H9 (cell line): ENCODE results near the gene REEP1. TPM values are rescaled to one million over a fixed set of nuclear protein-coding genes. Genes with fewer than 3 reads are reported as not detected.
A peak's percentile ranks its signal among the peaks of the same experiment; 100 is the strongest.

Experiments used
- DNase-seq: peaks from one replicate; pipeline ENCODE4 v3.0.0-alpha.2; 2017
- H2AFZ ChIP-seq: one replicate; pipeline ENCODE4 v1.6.1; 2013; ENCODE audit warnings: mild to moderate bottlenecking, low read length, control low read depth, moderate library complexity
- H2AK5ac ChIP-seq: 2 replicates; pipeline ENCODE4 v1.6.1; 2013; ENCODE audit warnings: low read length, control low read depth, mixed read lengths; ENCODE audit not compliant: insufficient read length
- H2BK120ac ChIP-seq: one replicate; pipeline ENCODE4 v1.6.1; 2013; ENCODE audit warnings: low read depth, mild to moderate bottlenecking, low read length, control low read depth, inconsistent platforms; ENCODE audit not compliant: poor library complexity, severe bottlenecking
- H2BK12ac ChIP-seq: 2 replicates; pipeline ENCODE4 v1.6.1; 2013; ENCODE audit warnings: low read length, control low read depth, mixed read lengths, low read depth; ENCODE audit not compliant: insufficient read length
- H2BK15ac ChIP-seq: 2 replicates; pipeline ENCODE4 v1.6.1; 2013; ENCODE audit warnings: low read depth, low read length, control low read depth
- H2BK20ac ChIP-seq: one replicate; pipeline ENCODE4 v1.6.1; 2013; ENCODE audit warnings: low read depth, mild to moderate bottlenecking, low read length, control low read depth, inconsistent platforms; ENCODE audit not compliant: poor library complexity, severe bottlenecking
- H2BK5ac ChIP-seq: 2 replicates; pipeline ENCODE4 v1.6.1; 2013; ENCODE audit warnings: low read length, control low read depth, mixed read lengths; ENCODE audit not compliant: insufficient read length
- H3K14ac ChIP-seq: 2 replicates; pipeline ENCODE4 v1.6.1; 2013; ENCODE audit warnings: low read length, control low read depth; ENCODE audit not compliant: insufficient read depth
- H3K18ac ChIP-seq: 2 replicates; pipeline ENCODE4 v1.6.1; 2013; ENCODE audit warnings: low read depth, mild to moderate bottlenecking, mixed read lengths, low read length, control low read depth; ENCODE audit not compliant: insufficient read length
- H3K23ac ChIP-seq: 2 replicates; pipeline ENCODE4 v1.6.1; 2013; ENCODE audit warnings: low read length, control low read depth, mixed read lengths, low read depth; ENCODE audit not compliant: insufficient read length
- H3K23me2 ChIP-seq: 2 replicates; pipeline ENCODE4 v1.6.1; 2013; ENCODE audit warnings: low read depth, mild to moderate bottlenecking, mixed read lengths, low read length, control low read depth; ENCODE audit not compliant: insufficient read length, poor library complexity, severe bottlenecking
- H3K27ac ChIP-seq: 2 replicates; pipeline ENCODE4 v1.5.1; 2013; ENCODE audit warnings: low read length, control low read depth, mixed read lengths, low read depth; ENCODE audit not compliant: insufficient read length
- H3K27me3 ChIP-seq: 2 replicates; pipeline ENCODE4 v1.6.1; 2013; ENCODE audit warnings: low read length, control low read depth, inconsistent platforms; ENCODE audit not compliant: insufficient read depth
- H3K4ac ChIP-seq: 2 replicates; pipeline ENCODE4 v1.6.1; 2013; ENCODE audit warnings: low read depth, mild to moderate bottlenecking, control low read depth, inconsistent platforms, low read length, moderate library complexity
- H3K4me1 ChIP-seq: 2 replicates; pipeline ENCODE4 v1.6.1; 2013; ENCODE audit warnings: low read length, control low read depth, inconsistent platforms; ENCODE audit not compliant: insufficient read depth
- H3K4me2 ChIP-seq: 2 replicates; pipeline ENCODE4 v1.6.1; 2013; ENCODE audit warnings: low read length, control low read depth, mixed read lengths; ENCODE audit not compliant: insufficient read length, insufficient read depth
- H3K56ac ChIP-seq: 2 replicates; pipeline ENCODE4 v1.6.1; 2013; ENCODE audit warnings: low read depth, mild to moderate bottlenecking, mixed read lengths, low read length, control low read depth; ENCODE audit not compliant: insufficient read length
- H3K79me1 ChIP-seq: 2 replicates; pipeline ENCODE4 v1.6.1; 2013; ENCODE audit warnings: low read depth, mild to moderate bottlenecking, moderate library complexity, low read length, control low read depth, inconsistent platforms; ENCODE audit not compliant: insufficient read depth, poor library complexity, severe bottlenecking
- H3K79me2 ChIP-seq: 2 replicates; pipeline ENCODE4 v1.6.1; 2013; ENCODE audit warnings: low read length, control low read depth, inconsistent platforms; ENCODE audit not compliant: insufficient read depth
- H3K9ac ChIP-seq: 2 replicates; pipeline ENCODE4 v1.6.1; 2013; ENCODE audit warnings: low read length, control low read depth, mixed read lengths; ENCODE audit not compliant: insufficient read length; ENCODE audit errors: extremely low read depth
- H3K9me3 ChIP-seq: one replicate; pipeline ENCODE4 v1.6.1; 2013; ENCODE audit warnings: low read depth, low read length, inconsistent platforms; ENCODE audit not compliant: control insufficient read depth
- H3T11ph ChIP-seq: one replicate; pipeline ENCODE4 v1.6.1; 2013; ENCODE audit warnings: mild to moderate bottlenecking, low read length, control low read depth, inconsistent platforms
- H4K20me1 ChIP-seq: one replicate; pipeline ENCODE4 v1.6.1; 2013; ENCODE audit not compliant: control insufficient read depth, insufficient read length, insufficient read depth
- H4K5ac ChIP-seq: 2 replicates; pipeline ENCODE4 v1.6.1; 2013; ENCODE audit warnings: low read depth, mild to moderate bottlenecking, mixed read lengths, low read length, control low read depth; ENCODE audit not compliant: insufficient read length
- H4K8ac ChIP-seq: replicated peaks from 2 replicates; pipeline ENCODE4 v1.6.1; 2013; ENCODE audit warnings: low read length, control low read depth, mixed read lengths, low read depth; ENCODE audit not compliant: insufficient read length
- H4K91ac ChIP-seq: 2 replicates; pipeline ENCODE4 v1.6.1; 2013; ENCODE audit warnings: low read depth, mild to moderate bottlenecking, moderate library complexity, mixed read lengths, low read length, control low read depth; ENCODE audit not compliant: insufficient read length
- H3K27ac Mint-ChIP-seq, 3 experiments: 2 replicates in 2 of 3; 3 replicates in 1 of 3; pipeline ENCODE4 v1.8.0; 2020 to 2021; ENCODE audit warnings: mixed read lengths in 3 of 3, mild to moderate bottlenecking in 1 of 3, moderate library complexity in 1 of 3
- H3K27me3 Mint-ChIP-seq: 2 replicates; pipeline ENCODE4 v1.8.0; 2021; ENCODE audit warnings: low read depth, mild to moderate bottlenecking, moderate library complexity, mixed read lengths
- H3K36me3 Mint-ChIP-seq, 3 experiments: 2 replicates in 2 of 3; 3 replicates in 1 of 3; pipeline ENCODE4 v1.8.0; 2020 to 2021; ENCODE audit warnings: low read depth in 3 of 3, mixed read lengths in 3 of 3; ENCODE audit not compliant: insufficient read depth in 1 of 3
- H3K4me1 Mint-ChIP-seq, 2 experiments: 2 replicates each; pipeline ENCODE4 v1.8.0; 2020; ENCODE audit warnings: mixed read lengths in 2 of 2
- H3K4me3 Mint-ChIP-seq, 2 experiments: 2 replicates in 1 of 2; 3 replicates in 1 of 2; pipeline ENCODE4 v1.8.0; 2020 to 2021; ENCODE audit warnings: mild to moderate bottlenecking in 2 of 2, mixed read lengths in 2 of 2, moderate library complexity in 1 of 2
- H3K9me3 Mint-ChIP-seq, 2 experiments: 2 replicates in 1 of 2; 3 replicates in 1 of 2; pipeline ENCODE4 v1.8.0; 2020; ENCODE audit warnings: mild to moderate bottlenecking in 2 of 2, mixed read lengths in 2 of 2, moderate library complexity in 1 of 2
- WGBS: extraction: QIAGEN DNeasy Blood & Tissue Kit; methylation state at CpG from one replicate; pipeline ENCODE4 v1.1.7; 2013; ENCODE audit warnings: missing lambda C conversion rate, low lambda C conversion rate, mixed read lengths; ENCODE audit not compliant: insufficient read length; ENCODE audit errors: extremely low coverage; 5-methylcytosine and 5-hydroxymethylcytosine counted together
- total RNA-seq: library from RNA; stranded (reverse); gene quantifications from 2 replicates; pipeline ENCODE4 v1.2.1, GENCODE V29; 2021
- TF ChIP-seq, protein P1 (sequence below): fragments of 200-600 bp; sonication (generic); conservative IDR thresholded peaks from 3 replicates; pipeline ENCODE4 v1.8.0; 2021; ENCODE audit warnings: antibody characterized with exemption, mild to moderate bottlenecking

The REEP1 gene
- total RNA-seq, 1 experiment from 2014 or later, result 1.3 TPM

- Histone ChIP-seq H4K20me1 (no peaks in the 10 kb centered on the region), H2AFZ (no peak overlapping the region), H3K4me2 (peak overlapping the region; percentile 91), H3K9me3 (no peaks in the 10 kb centered on the region), H3K23ac (no peak overlapping the region), H2BK20ac (no peak overlapping the region), H3K79me1 (peaks cover 3% of the 10 kb centered on the region), H4K8ac (no peak overlapping the region), H3K9ac (peak overlapping the region; percentile 75), H3K56ac (no peak overlapping the region), H4K5ac (no peak overlapping the region), H2BK5ac (no peak overlapping the region), H2BK12ac (no peak overlapping the region), H3K79me2 (peaks cover 24% of the 10 kb centered on the region), H3K18ac (no peak overlapping the region), H3T11ph (no peak overlapping the region), H3K27ac (no peak overlapping the region), H3K4ac (no peak overlapping the region), H3K4me1 (no peaks in the 10 kb centered on the region), H4K91ac (no peak overlapping the region), H3K14ac (peak overlapping the region; percentile 10; the same call in 1 of the 2 replicates), H2BK15ac (no peak overlapping the region), H3K23me2 (peaks cover 9% of the 10 kb centered on the region), H2BK120ac (no peak overlapping the region), H3K27me3 (no peaks in the 10 kb centered on the region), H2AK5ac (no peak overlapping the region)
- H3K27me3 Mint-ChIP-seq, result no peaks in the 10 kb centered on the region
- peak overlapping the region; percentile 74 to 90 for H3K4me3 Mint-ChIP-seq
- no peak for DNase-seq
- no CpG with 5 or more reads among the region's 23 CpGs for WGBS
- peaks cover 2 to 8% (median 4%) of the 10 kb centered on the region in 3 experiments; a peak in 5 of 7 replicates for H3K36me3 Mint-ChIP-seq
- H3K27ac Mint-ChIP-seq, result peak overlapping the region; percentile 83 to 97 (median 94)
- TF ChIP-seq, protein P1, sequence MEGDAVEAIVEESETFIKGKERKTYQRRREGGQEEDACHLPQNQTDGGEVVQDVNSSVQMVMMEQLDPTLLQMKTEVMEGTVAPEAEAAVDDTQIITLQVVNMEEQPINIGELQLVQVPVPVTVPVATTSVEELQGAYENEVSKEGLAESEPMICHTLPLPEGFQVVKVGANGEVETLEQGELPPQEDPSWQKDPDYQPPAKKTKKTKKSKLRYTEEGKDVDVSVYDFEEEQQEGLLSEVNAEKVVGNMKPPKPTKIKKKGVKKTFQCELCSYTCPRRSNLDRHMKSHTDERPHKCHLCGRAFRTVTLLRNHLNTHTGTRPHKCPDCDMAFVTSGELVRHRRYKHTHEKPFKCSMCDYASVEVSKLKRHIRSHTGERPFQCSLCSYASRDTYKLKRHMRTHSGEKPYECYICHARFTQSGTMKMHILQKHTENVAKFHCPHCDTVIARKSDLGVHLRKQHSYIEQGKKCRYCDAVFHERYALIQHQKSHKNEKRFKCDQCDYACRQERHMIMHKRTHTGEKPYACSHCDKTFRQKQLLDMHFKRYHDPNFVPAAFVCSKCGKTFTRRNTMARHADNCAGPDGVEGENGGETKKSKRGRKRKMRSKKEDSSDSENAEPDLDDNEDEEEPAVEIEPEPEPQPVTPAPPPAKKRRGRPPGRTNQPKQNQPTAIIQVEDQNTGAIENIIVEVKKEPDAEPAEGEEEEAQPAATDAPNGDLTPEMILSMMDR, result no peak
- H3K4me1 Mint-ChIP-seq, result peaks cover 18 to 29% of the 10 kb centered on the region in 2 experiments
- no peaks in the 10 kb centered on the region for H3K9me3 Mint-ChIP-seq
These were observed 141.5 kb downstream of the REEP1 start for GRCh38 chr2:86195808-86196387.
